Endothelial cell of umbilical vein (primary cell): Measurements from ENCODE around the gene SESN1. TPM values are rescaled to one million over a fixed set of nuclear protein-coding genes. Genes with fewer than 3 reads are reported as not detected.

Experiments
- BruUV-seq: library from RNA; stranded (reverse); fragments of 400-500 nt; replicated peaks from 2 replicates; lab custom pipeline; 2021; lab: Mats Ljungman, UMichigan
- CTCF ChIA-PET: fragments of 300-600, 350-600 bp; sonication (Branson Sonifier 250); formaldehyde crosslinking; loops from one replicate; lab custom pipeline; 2021; ENCODE audit warnings: antibody characterized with exemption, inconsistent platforms; lab: Charles Lee
- POLR2A ChIA-PET: fragments of 300-600, 350-600 bp; sonication (Branson Sonifier 250); formaldehyde crosslinking; loops from one replicate; lab custom pipeline; 2021; ENCODE audit warnings: antibody characterized with exemption, inconsistent platforms; lab: Charles Lee
- DNase-seq: peaks from one replicate; pipeline ENCODE4 v3.0.0-alpha.2; 2011; ENCODE audit warnings: low read depth, low spot score
- FAIRE-seq: peaks from 2 replicates; lab custom pipeline; 2011; peaks lifted over from hg19 to GRCh38; lab: Jason Lieb, UNC
- H2AFZ ChIP-seq: 2 replicates; pipeline ENCODE4 v1.6.0; 2012; ENCODE audit warnings: low read depth, low read length, control low read depth, inconsistent platforms
- H3K27ac ChIP-seq: 2 replicates; pipeline ENCODE4 v1.5.1; 2011; ENCODE audit warnings: low read depth, mild to moderate bottlenecking, control low read depth, low read length, moderate library complexity; ENCODE audit not compliant: insufficient read depth
- H3K27me3 ChIP-seq, 2 experiments: 2 replicates each; pipeline versions ENCODE4 v1.6.0 to v1.6.1; 2011; ENCODE audit warnings: low read length in 2 of 2, mixed read lengths in 1 of 2; ENCODE audit not compliant: control insufficient read depth in 2 of 2, insufficient read depth in 2 of 2
- H3K36me3 ChIP-seq, 2 experiments: 2 replicates in 1 of 2; 3 replicates in 1 of 2; pipeline ENCODE4 v1.5.1; 2011; ENCODE audit warnings: low read length in 2 of 2, mild to moderate bottlenecking in 1 of 2, moderate library complexity in 1 of 2; ENCODE audit not compliant: control insufficient read depth in 2 of 2, insufficient read depth in 2 of 2; ENCODE audit errors: extremely low read depth in 1 of 2
- H3K4me1 ChIP-seq: 3 replicates; pipeline ENCODE4 v1.5.1; 2011; ENCODE audit warnings: mild to moderate bottlenecking, low read length; ENCODE audit not compliant: control insufficient read depth, insufficient read depth; ENCODE audit errors: extremely low read depth
- H3K4me2 ChIP-seq: 2 replicates; pipeline ENCODE4 v1.6.1; 2011; ENCODE audit warnings: low read length, control low read depth, mixed read lengths; ENCODE audit not compliant: insufficient read depth
- H3K4me3 ChIP-seq, 3 experiments: fragments of 200-600 bp in 1 of 3; sonication (generic), shearing (Covaris generic) in 1 of 3; replicated peaks in 1 of 3; 2 replicates each; pipeline ENCODE4 v1.5.1; 2011 to 2016; ENCODE audit warnings: control low read depth in 3 of 3, low read length in 3 of 3, mild to moderate bottlenecking in 2 of 3, inconsistent platforms in 1 of 3, low read depth in 1 of 3, moderate library complexity in 1 of 3; ENCODE audit not compliant: insufficient read depth in 1 of 3
- H3K79me2 ChIP-seq: 2 replicates; pipeline ENCODE4 v1.6.0; 2012; ENCODE audit warnings: low read length, inconsistent platforms; ENCODE audit not compliant: control insufficient read depth, insufficient read depth
- H3K9ac ChIP-seq: replicated peaks from 2 replicates; pipeline ENCODE3; 2011; ENCODE audit warnings: low read length, control low read depth; ENCODE audit not compliant: insufficient read depth; ENCODE audit errors: extremely low read depth
- H3K9me1 ChIP-seq: replicated peaks from 3 replicates; pipeline ENCODE4 v1.6.0; 2011; ENCODE audit warnings: mild to moderate bottlenecking, low read length; ENCODE audit not compliant: control insufficient read depth, insufficient read depth; ENCODE audit errors: extremely low read depth
- H3K9me3 ChIP-seq: replicated peaks from 2 replicates; pipeline ENCODE4 v1.5.1; 2012; ENCODE audit warnings: low read length, inconsistent platforms; ENCODE audit not compliant: control insufficient read depth, insufficient read depth
- H4K20me1 ChIP-seq: replicated peaks from 2 replicates; pipeline ENCODE3; 2011; ENCODE audit warnings: mild to moderate bottlenecking, low read length; ENCODE audit not compliant: control insufficient read depth, insufficient read depth; ENCODE audit errors: extremely low read depth
- EZH2 ChIP-seq: IDR thresholded peaks from 2 replicates; pipeline ENCODE4 v1.6.1; 2012; ENCODE audit warnings: borderline replicate concordance, low read depth, mild to moderate bottlenecking, moderate library complexity, low read length, inconsistent platforms; ENCODE audit not compliant: severe bottlenecking
- FOS ChIP-seq: IDR thresholded peaks from 2 replicates; pipeline ENCODE4 v1.6.1; 2011; ENCODE audit warnings: mild to moderate bottlenecking, low read length, moderate library complexity, borderline replicate concordance; ENCODE audit not compliant: insufficient read depth
- GATA2 ChIP-seq: IDR thresholded peaks from 2 replicates; pipeline ENCODE4 v1.7.0; 2011; ENCODE audit warnings: low read depth, mild to moderate bottlenecking, moderate library complexity, mixed read lengths, low read length; ENCODE audit not compliant: insufficient read length, insufficient read depth
- JUN ChIP-seq: IDR thresholded peaks from 2 replicates; pipeline ENCODE4 v1.6.1; 2011; ENCODE audit warnings: borderline replicate concordance, low read depth; ENCODE audit not compliant: insufficient read length, insufficient read depth
- MAX ChIP-seq: IDR thresholded peaks from 2 replicates; pipeline ENCODE4 v1.6.1; 2011; ENCODE audit not compliant: insufficient read depth, insufficient read length
- MYC ChIP-seq: IDR thresholded peaks from one replicate; pipeline ENCODE4 v1.6.1; 2011; ENCODE audit warnings: mild to moderate bottlenecking, low read depth, low read length
- POLR2A ChIP-seq: IDR thresholded peaks from 2 replicates; pipeline ENCODE4 v1.6.1; 2012; ENCODE audit warnings: low read depth, mild to moderate bottlenecking, control low read depth, low read length
- POLR2AphosphoS5 ChIP-seq: IDR thresholded peaks from 2 replicates; pipeline ENCODE4 v1.6.1; 2012; ENCODE audit warnings: low read depth, mild to moderate bottlenecking, control low read depth, low read length, moderate library complexity; ENCODE audit not compliant: insufficient read depth
- dilution Hi-C: fragments of 300-500 bp; cut with MboI; formaldehyde crosslinking; loops from one replicate; pipeline ENCODE4 v1.15.0; 2019; ENCODE audit warnings: low sequenced_read_pairs; ENCODE audit not compliant: extremely low pct_ligation_motif_present
- intact Hi-C: fragments of 100-400 bp; cut with micrococcal nuclease; formaldehyde crosslinking; loops from one replicate; pipeline ENCODE4 v1.10.0; 2022
- polyA plus RNA-seq, 4 experiments: library from polyadenylated mRNA; depleted of rRNA in 3 of 4; stranded (reverse) in 3 of 4; unstranded in 1 of 4; fragments of >200 nt; gene quantifications; 2 replicates each; pipeline versions ENCODE4 v1.2.1 to v1.2.3, GENCODE V29; 2011 to 2012; ENCODE audit warnings: missing spikeins in 1 of 4
- total RNA-seq: library from RNA; stranded (reverse); gene quantifications from 2 replicates; pipeline ENCODE4 v1.2.3, GENCODE V29; 2021
- TF ChIP-seq, protein P1 (sequence below), 2 donors: IDR thresholded peaks; 1 replicate in 1 of 2; 2 replicates in 1 of 2; pipeline ENCODE4 v1.5.1; 2011; ENCODE audit warnings: low read length in 2 of 2, mild to moderate bottlenecking in 2 of 2, moderate library complexity in 2 of 2, control low read depth in 1 of 2, inconsistent platforms in 1 of 2, low read depth in 1 of 2; ENCODE audit not compliant: insufficient read depth in 1 of 2; ENCODE audit errors: extremely low read depth in 1 of 2

Gene SESN1
- total and polyA plus RNA-seq, 2 donors (not counting 3 experiments of a cell fraction or from before 2014, with no cell fraction given) = 7.1 to 15.6 TPM

DNA sequence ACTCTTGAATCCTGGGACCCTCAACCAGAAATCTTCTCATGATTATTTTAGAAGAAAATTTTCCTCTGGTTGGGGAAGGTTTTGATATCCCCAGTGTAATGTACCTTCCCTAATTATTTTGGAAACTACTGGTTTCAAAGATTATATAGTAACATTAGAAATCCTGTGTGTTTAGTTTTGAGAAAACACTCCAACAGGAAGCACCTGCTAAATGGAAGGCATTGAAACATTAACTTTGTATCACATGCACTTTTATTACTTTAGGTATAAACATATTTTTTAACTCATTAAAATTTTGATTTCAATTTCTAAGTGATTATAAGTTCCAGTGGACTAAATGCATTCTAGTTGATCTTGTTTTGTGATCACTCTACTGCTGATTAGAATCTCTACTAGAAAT lies 109.3 kb downstream of the SESN1 start:
- no TSS peak for BruUV-seq
- ChIA-PET CTCF (interaction anchor here (0.8 kb wide), 1 partner anchor 10 kb away, joined by 3 read pairs; no protein-coding TSS in a partner anchor), POLR2A (no interaction called here)

DNA sequence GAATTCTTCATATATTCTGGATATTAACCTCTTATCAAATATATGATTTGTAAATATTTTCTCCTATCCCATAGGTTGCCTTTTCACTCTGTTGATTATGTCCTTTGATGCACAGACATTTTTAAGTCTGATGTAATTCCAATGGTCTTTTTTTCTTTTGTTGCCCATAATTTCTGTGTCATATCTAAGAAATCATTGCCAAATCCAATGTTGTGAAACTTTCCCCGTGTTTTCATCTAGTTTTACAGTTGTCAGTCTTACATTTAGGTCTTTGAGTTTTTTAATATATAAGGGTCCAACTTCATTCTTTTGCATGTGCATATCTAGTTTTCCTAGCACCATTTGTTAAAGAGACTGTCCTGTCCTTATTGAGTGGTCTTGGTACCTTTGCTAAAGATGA lies 111.5 kb downstream of the SESN1 start:
- ChIA-PET POLR2A (no interaction called here), CTCF (no interaction called here)
- Histone ChIP-seq H4K20me1 (no peaks in the 10 kb centered on the region), H2AFZ (no peak overlapping the region), H3K79me2 (no peaks in the 10 kb centered on the region), H3K27me3 (no peaks in the 10 kb centered on the region), H3K9ac (no peak overlapping the region), H3K4me1 (no peaks in the 10 kb centered on the region), H3K4me2 (no peak overlapping the region), H3K27ac (no peak overlapping the region), H3K4me3 (no peak overlapping the region), H3K9me3 (no peaks in the 10 kb centered on the region), H3K36me3 (no peaks in the 10 kb centered on the region), H3K9me1 (no peaks in the 10 kb centered on the region)
- TF ChIP-seq GATA2 (no peak), MAX (no peak), MYC (no peak), FOS (no peak), POLR2A (no peak), JUN (no peak), EZH2 (no peak), POLR2AphosphoS5 (no peak)
- TF ChIP-seq, protein P1, sequence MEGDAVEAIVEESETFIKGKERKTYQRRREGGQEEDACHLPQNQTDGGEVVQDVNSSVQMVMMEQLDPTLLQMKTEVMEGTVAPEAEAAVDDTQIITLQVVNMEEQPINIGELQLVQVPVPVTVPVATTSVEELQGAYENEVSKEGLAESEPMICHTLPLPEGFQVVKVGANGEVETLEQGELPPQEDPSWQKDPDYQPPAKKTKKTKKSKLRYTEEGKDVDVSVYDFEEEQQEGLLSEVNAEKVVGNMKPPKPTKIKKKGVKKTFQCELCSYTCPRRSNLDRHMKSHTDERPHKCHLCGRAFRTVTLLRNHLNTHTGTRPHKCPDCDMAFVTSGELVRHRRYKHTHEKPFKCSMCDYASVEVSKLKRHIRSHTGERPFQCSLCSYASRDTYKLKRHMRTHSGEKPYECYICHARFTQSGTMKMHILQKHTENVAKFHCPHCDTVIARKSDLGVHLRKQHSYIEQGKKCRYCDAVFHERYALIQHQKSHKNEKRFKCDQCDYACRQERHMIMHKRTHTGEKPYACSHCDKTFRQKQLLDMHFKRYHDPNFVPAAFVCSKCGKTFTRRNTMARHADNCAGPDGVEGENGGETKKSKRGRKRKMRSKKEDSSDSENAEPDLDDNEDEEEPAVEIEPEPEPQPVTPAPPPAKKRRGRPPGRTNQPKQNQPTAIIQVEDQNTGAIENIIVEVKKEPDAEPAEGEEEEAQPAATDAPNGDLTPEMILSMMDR (IDR thresholded peaks at IDR 0.05; ENCODE audit: extremely low read depth in 1 of 2, insufficient read depth in 1 of 2, low read depth in 1 of 2, low read length in 2 of 2) = no peak
- dilution Hi-C loops (no loop called here), intact Hi-C loops (no loop called here)
- FAIRE-seq (no peak), DNase-seq (no peak)
- no TSS peak for BruUV-seq

More for the DNA sequence above, 109.3 kb downstream of the SESN1 start:
- dilution Hi-C loops = no loop called here
- Histone ChIP-seq H3K4me2 (no peak overlapping the region), H2AFZ (no peak overlapping the region), H3K4me1 (no peaks in the 10 kb centered on the region), H3K27me3 (no peaks in the 10 kb centered on the region), H3K4me3 (no peak overlapping the region), H3K9me1 (no peaks in the 10 kb centered on the region), H3K9ac (no peak overlapping the region), H3K27ac (no peak overlapping the region), H3K36me3 (peaks cover 0 to 2% of the 10 kb centered on the region in 2 experiments), H3K9me3 (no peaks in the 10 kb centered on the region), H4K20me1 (no peaks in the 10 kb centered on the region), H3K79me2 (no peaks in the 10 kb centered on the region)
- intact Hi-C loops = loop anchor here (5.0 kb wide), 1 partner anchor 148 kb away; no protein-coding TSS in a partner anchor
- TF ChIP-seq FOS (no peak), EZH2 (no peak), POLR2AphosphoS5 (no peak), POLR2A (no peak)
- FAIRE-seq = no peak
- DNase-seq = peak; percentile 61
